ENCODE results near the gene AHDC1. TPM values are rescaled to one million over a fixed set of nuclear protein-coding genes. Genes with fewer than 3 reads are reported as not detected.

AHDC1 gene
- total and polyA plus RNA-seq, 9 of the 15 experiments (the other 6 are each of a cell fraction or from before 2014, with no cell fraction given): 0.21 to 36.4 (median 4.7) TPM

DNA sequence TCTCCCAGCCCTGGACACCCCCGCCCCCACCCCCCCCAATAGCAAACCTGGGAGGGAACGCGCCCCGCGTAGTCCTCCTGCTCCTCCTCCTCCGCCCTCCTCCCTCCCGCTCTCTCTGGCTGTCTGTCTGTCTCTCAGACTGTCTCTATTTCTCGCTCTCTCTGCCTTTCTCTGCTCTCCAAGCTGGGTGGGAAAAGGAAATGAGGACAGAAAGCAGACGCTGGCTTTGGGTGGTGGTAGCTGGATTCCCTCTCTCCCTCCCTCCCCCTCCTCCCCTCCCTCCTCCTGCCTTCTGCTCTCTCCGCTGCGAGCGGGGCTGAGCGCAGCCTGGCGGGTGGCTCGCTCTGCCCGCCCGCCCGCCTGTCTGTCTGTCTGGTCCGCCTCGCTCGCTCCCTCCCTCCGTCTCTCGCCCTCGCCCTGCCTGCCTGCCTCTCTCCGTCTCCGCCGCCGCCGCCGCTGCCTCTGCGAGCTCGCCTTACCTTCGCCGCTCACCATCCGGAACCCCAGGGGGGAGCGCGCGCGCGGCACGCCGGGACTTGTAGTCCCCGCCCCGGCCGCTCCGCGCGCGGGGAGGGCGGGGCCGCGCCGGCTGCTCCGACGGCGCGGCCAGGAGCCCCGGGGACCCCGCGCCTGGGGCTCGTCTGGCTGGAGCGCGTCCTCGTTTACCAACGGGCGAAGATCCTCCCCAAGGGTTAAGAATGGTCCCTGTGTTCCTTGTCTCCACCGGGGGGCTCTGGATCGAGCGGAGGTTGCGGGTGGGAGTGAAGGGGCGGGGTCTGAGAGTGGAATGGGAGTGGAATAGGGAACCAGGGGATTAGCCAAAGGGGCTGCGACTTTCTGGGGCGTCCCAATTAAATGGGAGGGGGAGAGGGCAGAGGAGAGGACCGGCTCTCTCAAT lies at the start of gene AHDC1 (continued):
- TF ChIP-seq ZNF146 (CRISPR knock-in tag; IDR thresholded peaks at IDR 0.05; ENCODE audit: unreplicated experiment): no peak
- TF ChIP-seq PATZ1 (CRISPR knock-in tag; IDR thresholded peaks at IDR 0.05; ENCODE audit: borderline replicate concordance): no peak
- no peak for TF ChIP-seq CHCHD3 (CRISPR knock-in tag; IDR thresholded peaks at IDR 0.05)
- TF ChIP-seq, protein P1, sequence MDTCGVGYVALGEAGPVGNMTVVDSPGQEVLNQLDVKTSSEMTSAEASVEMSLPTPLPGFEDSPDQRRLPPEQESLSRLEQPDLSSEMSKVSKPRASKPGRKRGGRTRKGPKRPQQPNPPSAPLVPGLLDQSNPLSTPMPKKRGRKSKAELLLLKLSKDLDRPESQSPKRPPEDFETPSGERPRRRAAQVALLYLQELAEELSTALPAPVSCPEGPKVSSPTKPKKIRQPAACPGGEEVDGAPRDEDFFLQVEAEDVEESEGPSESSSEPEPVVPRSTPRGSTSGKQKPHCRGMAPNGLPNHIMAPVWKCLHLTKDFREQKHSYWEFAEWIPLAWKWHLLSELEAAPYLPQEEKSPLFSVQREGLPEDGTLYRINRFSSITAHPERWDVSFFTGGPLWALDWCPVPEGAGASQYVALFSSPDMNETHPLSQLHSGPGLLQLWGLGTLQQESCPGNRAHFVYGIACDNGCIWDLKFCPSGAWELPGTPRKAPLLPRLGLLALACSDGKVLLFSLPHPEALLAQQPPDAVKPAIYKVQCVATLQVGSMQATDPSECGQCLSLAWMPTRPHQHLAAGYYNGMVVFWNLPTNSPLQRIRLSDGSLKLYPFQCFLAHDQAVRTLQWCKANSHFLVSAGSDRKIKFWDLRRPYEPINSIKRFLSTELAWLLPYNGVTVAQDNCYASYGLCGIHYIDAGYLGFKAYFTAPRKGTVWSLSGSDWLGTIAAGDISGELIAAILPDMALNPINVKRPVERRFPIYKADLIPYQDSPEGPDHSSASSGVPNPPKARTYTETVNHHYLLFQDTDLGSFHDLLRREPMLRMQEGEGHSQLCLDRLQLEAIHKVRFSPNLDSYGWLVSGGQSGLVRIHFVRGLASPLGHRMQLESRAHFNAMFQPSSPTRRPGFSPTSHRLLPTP (IDR thresholded peaks at IDR 0.05; ENCODE audit: borderline replicate concordance, extremely low read depth, insufficient read length): no peak
- peak; percentile 83 for TF ChIP-seq ZNF143 (CRISPR knock-in tag; IDR thresholded peaks at IDR 0.05)
- TF ChIP-seq ZNF785 (CRISPR knock-in tag; IDR thresholded peaks at IDR 0.05): no peak
- TF ChIP-seq SIN3B (IDR thresholded peaks at IDR 0.05; ENCODE audit: low read depth): peak; percentile 70
- TF ChIP-seq ZNF124 (CRISPR knock-in tag; IDR thresholded peaks at IDR 0.05): no peak
- peak; percentile 96 for TF ChIP-seq NCOA6 (IDR thresholded peaks at IDR 0.05)
- TF ChIP-seq ZNF75A (CRISPR knock-in tag; IDR thresholded peaks at IDR 0.05): no peak
- TF ChIP-seq DMBX1 (CRISPR knock-in tag; IDR thresholded peaks at IDR 0.05; ENCODE audit: borderline replicate concordance): no peak
- no peak for TF ChIP-seq ZFP1 (CRISPR knock-in tag; IDR thresholded peaks at IDR 0.05)
- TF ChIP-seq ELF2 (CRISPR knock-in tag; IDR thresholded peaks at IDR 0.05): 0 out of 2 replicates have a peak, but pooled peaks have one; percentile 25
- no peak for TF ChIP-seq NBN (IDR thresholded peaks at IDR 0.05; ENCODE audit: low read depth)
- no peak for TF ChIP-seq FOXP1 (CRISPR knock-in tag; IDR thresholded peaks at IDR 0.05)
- no peak for TF ChIP-seq HNRNPUL1 (IDR thresholded peaks at IDR 0.05; ENCODE audit: low read length)
- no peak for TF ChIP-seq NFE2 (IDR thresholded peaks at IDR 0.05; ENCODE audit: low read depth)
- TF ChIP-seq, protein P2, sequence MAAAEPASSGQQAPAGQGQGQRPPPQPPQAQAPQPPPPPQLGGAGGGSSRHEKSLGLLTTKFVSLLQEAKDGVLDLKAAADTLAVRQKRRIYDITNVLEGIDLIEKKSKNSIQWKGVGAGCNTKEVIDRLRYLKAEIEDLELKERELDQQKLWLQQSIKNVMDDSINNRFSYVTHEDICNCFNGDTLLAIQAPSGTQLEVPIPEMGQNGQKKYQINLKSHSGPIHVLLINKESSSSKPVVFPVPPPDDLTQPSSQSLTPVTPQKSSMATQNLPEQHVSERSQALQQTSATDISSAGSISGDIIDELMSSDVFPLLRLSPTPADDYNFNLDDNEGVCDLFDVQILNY (CRISPR knock-in tag; IDR thresholded peaks at IDR 0.05): no peak
- TF ChIP-seq ZNF436 (CRISPR knock-in tag; IDR thresholded peaks at IDR 0.05): no peak
- peak; percentile 45 for TF ChIP-seq FIP1L1 (IDR thresholded peaks at IDR 0.05; ENCODE audit: low read depth, low read length, poor library complexity, severe bottlenecking)
- TF ChIP-seq PHTF2 (CRISPR knock-in tag; IDR thresholded peaks at IDR 0.05): no peak
- TF ChIP-seq ZBTB17 (CRISPR knock-in tag; IDR thresholded peaks at IDR 0.05): peak; percentile 64
- TF ChIP-seq SMAD3 (CRISPR knock-in tag; conservative IDR thresholded peaks at IDR 0.05): no peak
- TF ChIP-seq STAG1 (CRISPR knock-in tag; IDR thresholded peaks at IDR 0.05; ENCODE audit: borderline replicate concordance): no peak
- TF ChIP-seq POU5F1 (IDR thresholded peaks at IDR 0.05; ENCODE audit: borderline replicate concordance, low read depth, low read length, partially characterized antibody): no peak

Data from K562 (cell line).